IMR-90 (cell line): Measurements from ENCODE around the gene TASP1. TPM values are rescaled to one million over a fixed set of nuclear protein-coding genes. Genes with fewer than 3 reads are reported as not detected.

Experiments used
- ATAC-seq: fragments of 200-7000 bp; cut with Tn5 transposase; 2 replicates; pipeline ENCODE4 v1.9.1; 2020; ENCODE audit warnings: low read depth, mild to moderate bottlenecking, moderate library complexity
- BruUV-seq: library from RNA; stranded (reverse); fragments of 400-500 nt; replicated peaks from 2 replicates; lab custom pipeline; 2021; lab: Mats Ljungman, UMichigan
- CTCF ChIA-PET: fragments of 300-600 bp; formaldehyde crosslinking; extraction: SDS; loops from one replicate; lab custom pipeline; 2021; ENCODE audit warnings: antibody characterized with exemption; lab: Yijun Ruan, JAX
- POLR2A ChIA-PET: fragments of 300-600 bp; sonication (Branson Sonifier 250); formaldehyde crosslinking; loops from one replicate; lab custom pipeline; 2022; ENCODE audit warnings: antibody characterized with exemption; ENCODE audit not compliant: unreplicated experiment; lab: Charles Lee
- DNase-seq: peaks from one replicate; pipeline ENCODE4 v3.0.0; 2013
- H2AFZ ChIP-seq: replicated peaks from 2 replicates; pipeline ENCODE3; 2013; ENCODE audit warnings: low read length, mild to moderate bottlenecking; ENCODE audit not compliant: poor library complexity
- H2AK5ac ChIP-seq: 2 replicates; pipeline ENCODE4 v1.6.1; 2013; ENCODE audit warnings: low read depth, low read length, inconsistent platforms
- H2AK9ac ChIP-seq: replicated peaks from 2 replicates; pipeline ENCODE3; 2013; ENCODE audit warnings: mild to moderate bottlenecking, low read depth, low read length, moderate library complexity; ENCODE audit not compliant: poor library complexity
- H2BK120ac ChIP-seq: 2 replicates; pipeline ENCODE4 v1.6.1; 2013; ENCODE audit warnings: low read depth, low read length, inconsistent platforms
- H2BK15ac ChIP-seq: 3 replicates; pipeline ENCODE4 v1.6.1; 2013; ENCODE audit warnings: low read depth, low read length, inconsistent platforms
- H2BK20ac ChIP-seq: 2 replicates; pipeline ENCODE4 v1.6.1; 2013; ENCODE audit warnings: low read depth, mild to moderate bottlenecking, inconsistent platforms, low read length, moderate library complexity
- H2BK5ac ChIP-seq: 2 replicates; pipeline ENCODE4 v1.6.1; 2013; ENCODE audit warnings: mild to moderate bottlenecking, low read depth, low read length, inconsistent platforms; ENCODE audit not compliant: poor library complexity, severe bottlenecking
- H3K14ac ChIP-seq: replicated peaks from 2 replicates; pipeline ENCODE4 v1.6.1; 2013; ENCODE audit warnings: low read depth, low read length, inconsistent platforms
- H3K18ac ChIP-seq: 2 replicates; pipeline ENCODE4 v1.6.1; 2013; ENCODE audit warnings: low read depth, low read length, control low read depth
- H3K23ac ChIP-seq: 2 replicates; pipeline ENCODE4 v1.6.1; 2013; ENCODE audit warnings: low read depth, low read length, inconsistent platforms
- H3K27ac ChIP-seq: 2 replicates; pipeline ENCODE4 v1.5.1; 2013; ENCODE audit warnings: mild to moderate bottlenecking, control low read depth, low read length; ENCODE audit not compliant: insufficient read depth
- H3K27me3 ChIP-seq: 2 replicates; pipeline ENCODE4 v1.6.1; 2013; ENCODE audit warnings: low read length; ENCODE audit not compliant: control insufficient read depth, insufficient read depth
- H3K36me3 ChIP-seq: 2 replicates; pipeline ENCODE4 v1.6.1; 2013; ENCODE audit warnings: low read length, mixed read lengths; ENCODE audit not compliant: control insufficient read depth, insufficient read depth
- H3K4ac ChIP-seq: 2 replicates; pipeline ENCODE4 v1.6.1; 2013; ENCODE audit warnings: low read depth, low read length, inconsistent platforms
- H3K4me1 ChIP-seq: 2 replicates; pipeline ENCODE4 v1.6.1; 2013; ENCODE audit warnings: low read length, mixed read lengths; ENCODE audit not compliant: control insufficient read depth, insufficient read depth
- H3K4me2 ChIP-seq: 2 replicates; pipeline ENCODE4 v1.6.1; 2013; ENCODE audit warnings: low read depth, mild to moderate bottlenecking, control low read depth, low read length, moderate library complexity
- H3K4me3 ChIP-seq: 2 replicates; pipeline ENCODE4 v1.5.1; 2013; ENCODE audit warnings: low read depth, mild to moderate bottlenecking, control low read depth, low read length, moderate library complexity; ENCODE audit not compliant: insufficient read depth
- H3K56ac ChIP-seq: 2 replicates; pipeline ENCODE4 v1.6.1; 2013; ENCODE audit warnings: low read length, inconsistent platforms; ENCODE audit not compliant: insufficient read depth; ENCODE audit errors: extremely low read depth
- H3K79me1 ChIP-seq, 2 experiments: 2 replicates each; pipeline ENCODE4 v1.6.1; 2013; ENCODE audit warnings: low read length in 2 of 2, inconsistent platforms in 1 of 2, low read depth in 1 of 2
- H3K9ac ChIP-seq: 2 replicates; pipeline ENCODE4 v1.6.1; 2013; ENCODE audit warnings: low read depth, low read length, control low read depth
- H3K9me1 ChIP-seq: 2 replicates; pipeline ENCODE4 v1.6.1; 2013; ENCODE audit warnings: low read length, inconsistent platforms; ENCODE audit not compliant: insufficient read depth
- H3K9me3 ChIP-seq: 2 replicates; pipeline ENCODE4 v1.6.1; 2013; ENCODE audit warnings: low read length; ENCODE audit not compliant: control insufficient read depth, insufficient read depth
- H4K20me1 ChIP-seq: 2 replicates; pipeline ENCODE4 v1.6.1; 2013; ENCODE audit warnings: low read length, inconsistent platforms; ENCODE audit not compliant: insufficient read depth
- H4K5ac ChIP-seq: 2 replicates; pipeline ENCODE4 v1.6.1; 2013; ENCODE audit warnings: mild to moderate bottlenecking, low read depth, low read length, control low read depth
- H4K8ac ChIP-seq, 2 experiments: 2 replicates each; pipeline ENCODE4 v1.6.1; 2013; ENCODE audit warnings: low read depth in 2 of 2, low read length in 2 of 2, control low read depth in 1 of 2, inconsistent platforms in 1 of 2
- H4K91ac ChIP-seq: 2 replicates; pipeline ENCODE4 v1.6.1; 2013; ENCODE audit warnings: low read depth, low read length, inconsistent platforms; ENCODE audit not compliant: insufficient read depth
- BHLHE40 ChIP-seq: fragments of 150-350 bp; IDR thresholded peaks from 2 replicates; pipeline ENCODE4 v1.6.1; 2016; ENCODE audit warnings: mild to moderate bottlenecking, low read depth, low read length
- CEBPB ChIP-seq: IDR thresholded peaks from 2 replicates; pipeline ENCODE4 v1.6.1; 2012; ENCODE audit warnings: low read depth, low read length, improper control_type of control experiment
- CTCF ChIP-seq: conservative IDR thresholded peaks from 2 replicates; pipeline ENCODE4 v1.5.1; 2012; ENCODE audit warnings: mild to moderate bottlenecking, low read depth, low read length, improper control_type of control experiment
- ELK1 ChIP-seq: fragments of 150-350 bp; IDR thresholded peaks from 2 replicates; pipeline ENCODE4 v1.6.1; 2016; ENCODE audit warnings: low read depth, mild to moderate bottlenecking, low read length, moderate library complexity, borderline replicate concordance
- FOS ChIP-seq: fragments of 150-350 bp; IDR thresholded peaks from 2 replicates; pipeline ENCODE4 v1.6.1; 2016; ENCODE audit warnings: low read depth, low read length
- MAFK ChIP-seq: IDR thresholded peaks from 2 replicates; pipeline ENCODE4 v1.6.1; 2012; ENCODE audit warnings: low read depth, low read length, improper control_type of control experiment
- MXI1 ChIP-seq: IDR thresholded peaks from 2 replicates; pipeline ENCODE4 v1.6.1; 2012; ENCODE audit warnings: low read depth, mild to moderate bottlenecking, low read length, moderate library complexity, borderline replicate concordance
- NFE2L2 ChIP-seq: fragments of 150-350 bp; IDR thresholded peaks from 2 replicates; pipeline ENCODE4 v1.6.1; 2016; ENCODE audit warnings: low read depth, mild to moderate bottlenecking, low read length
- RAD21 ChIP-seq: IDR thresholded peaks from 2 replicates; pipeline ENCODE4 v1.6.1; 2012; ENCODE audit warnings: low read length, improper control_type of control experiment
- RCOR1 ChIP-seq: IDR thresholded peaks from 2 replicates; pipeline ENCODE4 v1.6.1; 2012; ENCODE audit warnings: mild to moderate bottlenecking, low read length, improper control_type of control experiment; ENCODE audit not compliant: insufficient replicate concordance
- RFX5 ChIP-seq: IDR thresholded peaks from 2 replicates; pipeline ENCODE4 v1.8.0; 2012; ENCODE audit warnings: low read depth, mild to moderate bottlenecking, low read length, moderate library complexity
- SMC3 ChIP-seq: fragments of 150-350 bp; IDR thresholded peaks from 2 replicates; pipeline ENCODE4 v1.6.1; 2016; ENCODE audit warnings: low read depth, mild to moderate bottlenecking, antibody characterized with exemption, low read length, moderate library complexity
- USF2 ChIP-seq: fragments of 150-350 bp; IDR thresholded peaks from 2 replicates; pipeline ENCODE4 v1.6.1; 2017; ENCODE audit warnings: mild to moderate bottlenecking, antibody characterized with exemption, low read length, low read depth
- WGBS, 2 experiments: methylation state at CpG; one replicate each; pipeline versions ENCODE4 v1.1.5 to v1.1.7; 2013; ENCODE audit warnings: missing lambda C conversion rate in 2 of 2; ENCODE audit not compliant: insufficient read length in 1 of 2; ENCODE audit errors: extremely low coverage in 2 of 2; 5-methylcytosine and 5-hydroxymethylcytosine counted together
- dilution Hi-C: fragments of 300-500 bp; cut with HindIII; formaldehyde crosslinking; loops from one replicate; pipeline ENCODE4 v1.14.3; 2018; ENCODE audit warnings: low sequenced_read_pairs; ENCODE audit not compliant: unreplicated experiment
- in situ Hi-C: fragments of 300-500 bp; cut with MboI; formaldehyde crosslinking; loops from 3 replicates; pipeline ENCODE4 v1.14.3; 2019; ENCODE audit warnings: low sequenced_read_pairs, inconsistent platforms, mixed read lengths
- intact Hi-C: fragments of 100-400 bp; cut with micrococcal nuclease; formaldehyde crosslinking; loops from 2 replicates; pipeline ENCODE4 v1.10.0; 2022
- polyA plus RNA-seq, 3 experiments: library from polyadenylated mRNA; depleted of rRNA; stranded (reverse); fragments of >200 nt; gene quantifications; 2 replicates each; pipeline ENCODE4 v1.2.3, GENCODE V29; 2012; ENCODE audit warnings: low replicate concordance in 1 of 3
- total RNA-seq: library from RNA; depleted of rRNA; stranded (reverse); fragments of >200 nt; gene quantifications from 2 replicates; pipeline ENCODE4 v1.2.3, GENCODE V29; 2012

TASP1 gene
- total and polyA plus RNA-seq, 2 of the 4 experiments (the other 2 are of a cell fraction) = 3.9 to 7.9 TPM

- H4K8ac ChIP-seq = no peak overlapping the region; a peak in 1 of 4 replicates
- H3K36me3 ChIP-seq = no peaks in the 10 kb centered on the region
- in situ Hi-C loops = loop anchor here (25.0 kb wide), 2 partner anchors 88 to 312 kb away; no protein-coding TSS in a partner anchor
- H3K9me1 ChIP-seq = no peaks in the 10 kb centered on the region; the same call in 1 of the 2 replicates
- H3K23ac ChIP-seq = no peak overlapping the region
- no peak overlapping the region for H2BK15ac ChIP-seq
- dilution Hi-C loops = no loop called here
- no peak overlapping the region for H2AK5ac ChIP-seq
- no peak overlapping the region for H3K14ac ChIP-seq
- H3K18ac ChIP-seq = no peak overlapping the region
- H2BK20ac ChIP-seq = no peak overlapping the region
- BruUV-seq = no TSS peak
- peak overlapping the region; percentile 25; the same call in 1 of the 2 replicates for H3K4me2 ChIP-seq
- H2BK5ac ChIP-seq = peak overlapping the region; percentile 69
- intact Hi-C loops = loop anchor here (10.0 kb wide), 1 partner anchor 325 kb away; no protein-coding TSS in a partner anchor
- no CpG with 5 or more reads among the region's 3 CpGs for WGBS, 2 experiments
- no peak overlapping the region for H3K4me3 ChIP-seq
- H4K5ac ChIP-seq = no peak overlapping the region
- peak overlapping the region; percentile 26; the same call in 1 of the 2 replicates for H3K27ac ChIP-seq
- H3K9me3 ChIP-seq = no peaks in the 10 kb centered on the region
- no peak overlapping the region for H3K9ac ChIP-seq
- H4K20me1 ChIP-seq = no peaks in the 10 kb centered on the region
- ChIA-PET CTCF (interaction anchor here (1.1 to 1.6 kb wide), 2 partner anchors 10 to 96 kb away, joined by 3 to 4 read pairs; no protein-coding TSS in a partner anchor), POLR2A (no interaction called here)
- no peak overlapping the region for H2AFZ ChIP-seq
- ATAC-seq (peak; percentile 77), DNase-seq (peak; percentile 62)
- H2AK9ac ChIP-seq = no peak overlapping the region
- peaks cover 6% of the 10 kb centered on the region for H3K4me1 ChIP-seq
- TF ChIP-seq RAD21 (no peak), MAFK (no peak), CEBPB (no peak), RCOR1 (no peak), USF2 (no peak), BHLHE40 (no peak), ELK1 (no peak), CTCF (no peak), NFE2L2 (no peak), MXI1 (no peak), RFX5 (no peak), SMC3 (no peak), FOS (no peak; the same call in 1 of the 2 replicates)
- no peak overlapping the region for H4K91ac ChIP-seq
- no peaks in the 10 kb centered on the region for H3K27me3 ChIP-seq
- no peaks in the 10 kb centered on the region for H3K79me1 ChIP-seq
- H3K4ac ChIP-seq = no peak overlapping the region
- no peak overlapping the region for H3K56ac ChIP-seq
- no peak overlapping the region for H2BK120ac ChIP-seq
Observed at GRCh38 chr20:13449868-13450434, 188.8 kb downstream of the TASP1 start.
